NAMALWA (cell line): ENCODE data around the gene CWC27.
"Not testable (repeated sequence)": the region's sequence is repeated elsewhere in the genome, so short reads cannot be mapped to it uniquely, and the experiment has no call there.

Experiments used
- DNase-seq: peaks from one replicate; pipeline ENCODE4 v3.0.0-alpha.2; 2015; ENCODE audit warnings: low spot score

The CWC27 gene

DNA sequence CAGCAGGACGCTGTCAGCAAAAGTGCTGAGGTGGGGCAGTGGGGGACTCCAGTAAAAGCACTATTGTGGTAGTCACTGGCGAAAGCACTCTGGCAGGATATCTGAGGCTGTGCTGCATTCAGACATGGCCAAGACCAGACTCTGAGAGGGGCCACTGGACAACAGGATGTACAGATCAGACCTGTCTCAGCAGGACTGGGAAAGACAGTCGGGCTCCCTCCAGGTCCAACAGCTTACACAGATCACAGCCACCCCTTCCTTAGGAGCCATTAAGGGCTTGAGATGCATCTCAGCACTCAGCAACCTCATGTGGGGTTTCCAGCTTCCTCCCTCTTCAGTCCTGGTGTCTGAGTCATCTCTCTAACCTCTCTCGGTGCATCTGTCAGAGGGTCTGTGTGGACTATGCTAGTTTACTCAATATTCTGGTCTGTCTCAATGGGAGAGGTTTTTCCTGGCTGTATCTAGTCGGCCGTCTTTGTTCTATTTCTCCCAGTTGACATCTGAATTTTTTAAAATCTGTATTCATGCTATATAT, 154.5 kb downstream of the CWC27 start:
- DNase-seq, result no peak

GRCh38 chr5:64925123-64925522, 156.4 kb downstream of the CWC27 start:
- no peak for DNase-seq

GRCh38 chr5:64929833-64930232, 161.1 kb downstream of the CWC27 start:
- no peak for DNase-seq

DNA sequence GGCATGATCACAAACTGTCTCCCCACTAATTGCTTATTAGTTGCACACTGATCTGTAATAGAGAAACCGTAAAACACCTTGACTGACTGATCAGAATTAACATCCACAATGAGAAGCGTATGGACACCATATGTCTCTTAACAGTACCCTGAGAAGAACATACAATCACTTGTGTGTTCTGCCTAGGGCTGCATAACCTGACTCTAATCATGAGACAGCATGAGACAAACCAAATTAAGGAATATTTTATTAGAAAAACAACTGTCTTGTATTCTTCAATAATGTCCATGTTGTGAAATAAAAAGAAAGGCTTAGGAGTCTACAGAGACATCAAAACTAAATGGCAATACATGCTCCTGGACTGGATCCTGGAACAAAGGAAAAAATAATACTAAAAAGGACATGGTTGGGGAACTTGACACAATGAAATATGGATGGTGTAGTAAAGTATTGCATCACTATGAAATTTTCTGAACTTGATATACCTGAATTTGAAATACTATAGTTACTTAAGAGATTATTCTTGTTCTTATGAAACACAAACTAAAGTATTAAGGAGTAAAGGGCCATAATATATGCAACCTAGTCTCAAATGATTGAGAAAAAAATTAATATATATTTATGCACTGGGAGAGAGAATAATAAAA, 162.1 kb downstream of the CWC27 start:
- DNase-seq, result no peak

GRCh38 chr5:64939422-64939771, 170.7 kb downstream of the CWC27 start:
- not testable (repeated sequence) for DNase-seq

DNA sequence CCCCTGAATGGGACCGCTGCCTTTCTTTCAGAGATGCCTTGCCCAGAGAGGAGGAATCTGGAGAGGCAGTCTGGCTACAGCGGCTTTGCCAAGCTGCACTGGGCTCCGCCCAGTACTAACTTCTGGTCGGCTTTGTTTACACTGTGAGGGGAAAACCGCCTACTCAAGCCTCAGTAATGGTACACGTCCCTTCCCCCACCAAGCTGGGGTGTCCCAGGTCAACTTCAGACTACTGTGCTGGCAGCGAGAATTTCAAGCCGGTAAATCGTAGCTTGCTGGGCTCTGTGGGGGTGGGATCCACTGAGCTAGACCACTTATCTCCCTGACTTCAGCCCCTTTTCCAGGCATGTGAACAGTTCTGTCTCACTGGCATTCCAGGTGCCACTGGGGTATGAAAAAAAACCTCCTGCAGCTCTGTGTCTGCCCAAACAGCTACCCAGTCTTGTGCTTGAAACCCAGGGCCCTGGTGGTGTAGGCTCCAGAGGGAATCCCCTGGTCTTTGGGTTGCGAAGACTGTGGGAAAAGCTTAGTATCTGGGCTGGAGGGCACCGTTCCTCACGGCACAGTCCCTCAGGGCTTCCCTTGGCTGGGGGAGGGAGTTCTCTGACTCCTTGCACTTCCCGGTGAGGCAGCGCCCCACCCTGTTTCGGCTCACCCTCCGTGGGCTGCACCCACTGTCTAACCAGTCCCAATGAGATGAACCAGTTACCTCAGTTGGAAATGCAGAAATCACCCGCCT, 171.2 kb downstream of the CWC27 start:
- no peak for DNase-seq

- DNase-seq, result no peak
Observed at GRCh38 chr5:64942460-64942859, 173.7 kb downstream of the CWC27 start.

DNA sequence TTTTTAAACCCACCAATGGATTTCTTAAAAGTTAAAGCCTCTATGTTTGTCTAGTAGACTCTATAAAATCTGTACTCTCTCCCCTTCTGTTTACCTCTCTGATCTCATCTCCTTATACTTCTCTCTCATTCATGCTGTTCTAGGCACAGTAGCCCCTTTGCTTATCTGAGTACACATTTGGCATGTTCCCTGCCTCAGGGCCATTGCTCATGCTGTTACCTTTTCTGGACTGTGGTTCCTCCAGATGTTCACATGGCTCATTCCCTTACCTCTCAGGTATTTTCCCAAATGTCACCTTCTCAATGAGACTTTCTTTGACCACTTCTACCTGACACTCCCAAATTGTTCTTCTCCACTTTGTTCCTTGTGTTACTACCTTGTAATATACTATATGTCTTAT, 176.1 kb downstream of the CWC27 start:
- DNase-seq, result no peak

DNA sequence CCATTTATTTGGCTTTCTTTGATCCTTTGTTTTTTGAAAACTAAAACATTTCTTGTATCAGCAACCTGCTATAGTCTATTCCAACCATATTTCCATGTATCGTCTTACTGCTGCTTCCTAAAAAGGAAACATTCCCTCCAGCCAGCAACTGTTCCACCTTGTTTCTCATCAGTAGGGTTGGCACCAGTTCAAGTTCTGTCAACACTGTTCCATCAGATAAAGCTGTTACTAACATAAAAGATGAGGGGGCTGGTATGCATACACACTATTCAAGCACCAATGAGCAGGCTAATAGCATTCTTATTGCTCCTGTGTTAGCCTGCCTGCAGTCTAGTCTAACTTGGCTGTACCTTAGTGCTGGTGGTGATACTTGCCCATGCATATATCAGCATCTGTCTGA, 178.3 kb downstream of the CWC27 start:
- no peak for DNase-seq

DNA sequence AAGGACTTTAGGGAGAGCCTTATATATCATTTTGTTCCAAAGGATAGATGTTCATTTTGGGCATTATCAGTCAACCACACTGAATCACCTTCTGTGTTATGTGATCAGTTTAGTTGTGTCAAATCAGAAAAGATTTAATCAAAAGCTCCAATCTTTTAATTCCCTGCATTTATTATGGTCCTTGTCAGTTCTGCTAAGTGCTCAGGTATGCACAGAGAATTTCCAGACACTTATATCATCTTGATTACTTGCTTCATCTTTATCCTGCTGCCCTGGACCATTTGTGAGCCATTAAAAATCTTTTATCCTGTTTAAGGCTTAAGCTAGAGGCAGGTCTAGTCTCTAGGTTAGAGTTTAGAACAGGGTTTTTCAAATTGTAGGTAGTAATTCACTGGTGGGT, 179.1 kb downstream of the CWC27 start:
- no peak for DNase-seq

- no peak for DNase-seq
Observed at GRCh38 chr5:64949331-64949730, 180.6 kb downstream of the CWC27 start.

GRCh38 chr5:64952951-64953673, 184.4 kb downstream of the CWC27 start:
- no peak for DNase-seq

- no peak for DNase-seq
Observed at GRCh38 chr5:64954518-64954917, 185.8 kb downstream of the CWC27 start.

GRCh38 chr5:64958757-64959391, 190.1 kb downstream of the CWC27 start:
- peak; percentile 61 for DNase-seq

- DNase-seq, result no peak
Observed at GRCh38 chr5:64963278-64963677, 194.5 kb downstream of the CWC27 start.

DNA sequence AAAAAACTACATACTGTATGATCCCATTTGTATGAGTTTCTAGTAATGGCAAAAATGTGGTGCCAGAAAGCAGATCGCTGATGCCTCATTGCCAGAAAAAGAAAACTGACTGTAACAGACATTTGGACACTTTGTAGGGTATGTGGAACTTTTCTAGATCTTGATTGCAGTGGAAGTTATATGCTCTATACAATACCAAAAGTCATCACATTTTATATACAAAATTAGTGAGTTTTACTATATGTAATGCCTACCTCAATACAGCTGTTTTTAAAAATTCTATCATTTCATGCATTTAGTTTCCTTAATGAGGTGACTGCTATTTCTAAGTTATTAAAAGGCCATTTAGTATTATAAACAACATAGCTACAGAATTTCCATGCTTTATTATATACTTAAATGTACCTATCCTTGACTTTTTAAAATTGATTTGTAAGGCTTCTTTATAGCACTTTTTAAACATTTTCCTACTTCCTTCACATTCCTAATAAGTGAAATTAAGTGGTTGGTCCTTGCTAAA, 199.9 kb downstream of the CWC27 start:
- DNase-seq, result no peak

- DNase-seq, result no peak
Observed at GRCh38 chr5:64969578-64969977, 200.8 kb downstream of the CWC27 start.

DNA sequence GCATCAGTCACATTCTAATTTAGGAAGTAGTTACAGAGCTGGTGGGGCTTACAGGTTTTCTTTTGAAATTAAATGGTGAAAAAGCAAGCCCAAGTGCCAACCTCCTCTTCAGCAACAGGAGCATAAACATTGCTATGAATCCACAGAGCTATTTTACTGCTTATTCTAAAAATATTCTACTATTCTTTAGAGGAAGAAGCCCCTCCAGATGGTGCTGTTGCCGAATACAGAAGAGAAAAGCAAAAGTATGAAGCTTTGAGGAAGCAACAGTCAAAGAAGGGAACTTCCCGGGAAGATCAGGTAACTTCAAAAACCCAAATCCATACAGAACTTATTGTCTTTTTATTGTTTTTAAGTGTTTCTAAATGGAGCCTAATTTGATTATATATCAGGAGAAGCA, 202.8 kb downstream of the CWC27 start:
- peak; percentile 22 for DNase-seq

GRCh38 chr5:64971990-64972389, 203.3 kb downstream of the CWC27 start:
- no peak for DNase-seq

GRCh38 chr5:64972591-64972990, 203.9 kb downstream of the CWC27 start:
- DNase-seq, result no peak

DNA sequence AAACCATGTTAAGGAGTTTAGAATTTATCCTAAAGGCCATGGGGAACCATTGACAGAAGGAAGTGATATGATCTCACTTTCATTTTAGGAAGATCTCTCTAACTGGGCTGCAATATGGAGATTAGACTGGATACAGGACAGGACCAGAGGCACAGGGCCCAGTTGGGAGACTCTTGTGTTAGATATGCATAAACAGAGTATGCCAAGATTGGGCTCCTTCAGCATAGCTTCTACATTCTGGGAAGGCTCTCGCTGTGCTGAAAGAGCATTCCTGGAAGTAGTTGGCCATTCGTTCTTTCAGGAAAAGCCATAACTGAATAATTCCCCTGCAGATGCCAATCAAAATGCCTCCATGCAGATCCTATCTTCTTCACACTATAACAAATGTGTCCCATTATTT, 204.5 kb downstream of the CWC27 start:
- DNase-seq, result no peak

DNA sequence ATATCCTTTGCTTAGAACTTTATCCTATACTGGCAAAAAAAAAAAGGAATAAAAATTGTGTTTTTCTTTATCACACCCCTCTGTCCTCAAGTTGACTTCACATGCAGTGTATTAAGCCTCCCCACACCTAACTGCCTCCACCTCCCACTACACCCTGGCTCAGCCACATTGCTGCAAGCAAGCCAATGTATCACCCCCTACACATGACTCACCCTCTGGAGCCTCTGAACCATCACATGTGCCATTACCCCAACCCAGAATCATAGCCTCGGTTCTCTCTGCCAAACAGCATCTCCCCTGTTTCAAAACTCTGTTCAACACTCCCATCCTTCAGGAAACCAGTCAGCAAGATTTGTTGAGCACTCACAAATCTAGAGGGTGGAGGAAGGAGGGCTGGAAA, 209.0 kb downstream of the CWC27 start:
- DNase-seq, result no peak
